A549 (cell line): ENCODE results near the gene PSMC5.

ENCODE experiments used
- CTCF ChIP-seq: fragments of >200 bp; sonication (Bioruptor Twin); formaldehyde crosslinking; IDR thresholded peaks from 3 replicates; pipeline ENCODE4 v1.5.1; 2016
- ELK1 ChIP-seq: fragments of 150-350 bp; IDR thresholded peaks from 2 replicates; pipeline ENCODE4 v1.6.1; 2014; ENCODE audit warnings: low read depth, mild to moderate bottlenecking, low read length
- GATA3 ChIP-seq: IDR thresholded peaks from 2 replicates; pipeline ENCODE4 v1.6.1; 2012; ENCODE audit warnings: borderline replicate concordance
- HES2 ChIP-seq: fragments of >200 bp; sonication (Bioruptor Twin); formaldehyde crosslinking; IDR thresholded peaks from 2 replicates; pipeline ENCODE4 v1.6.1; 2016
- MAX ChIP-seq: IDR thresholded peaks from 2 replicates; pipeline ENCODE4 v1.6.1; 2012
- MYC ChIP-seq: IDR thresholded peaks from 2 replicates; pipeline ENCODE4 v1.6.1; 2012; ENCODE audit warnings: mild to moderate bottlenecking, inconsistent platforms, low read length, improper control_type of control experiment, borderline replicate concordance
- POLR2A ChIP-seq: IDR thresholded peaks from 2 replicates; pipeline ENCODE4 v1.6.1; 2012; ENCODE audit warnings: mild to moderate bottlenecking, low read length
- RARB ChIP-seq: fragments of 250-450 bp; sonication (Bioruptor Pico); IDR thresholded peaks from 2 replicates; pipeline ENCODE4 v1.8.0; 2021; ENCODE audit warnings: mild to moderate bottlenecking, moderate library complexity

GRCh38 chr17:63842173-63842539, 14.9 kb downstream of the PSMC5 start:
- TF ChIP-seq POLR2A (no peak), CTCF (no peak), ELK1 (no peak), RARB (no peak), MAX (no peak), MYC (no peak), GATA3 (no peak), HES2 (no peak)
